Activated CD4-positive, alpha-beta T cell treated with anti-CD3 and anti-CD28 coated beads for 24 hours (primary cell): ENCODE results near the gene EFNA5.

ENCODE experiments used
- DNase-seq, 2 donors: peaks; one replicate each; pipeline ENCODE4 v3.0.0-alpha.2; 2020; ENCODE audit warnings: low read depth in 2 of 2

Gene EFNA5

GRCh38 chr5:107487056-107487542 lies 183.6 kb downstream of the EFNA5 start:
- DNase-seq = no peak

- peak; percentile 6 to 33 for DNase-seq
Measured at GRCh38 chr5:107486489-107486888, 184.2 kb downstream of the EFNA5 start.

- DNase-seq = no peak
Measured at GRCh38 chr5:107485184-107485583, 185.6 kb downstream of the EFNA5 start.

- DNase-seq = no peak
Measured at GRCh38 chr5:107484281-107484680, 186.5 kb downstream of the EFNA5 start.

- no peak for DNase-seq
Measured at GRCh38 chr5:107483231-107484024, 187.3 kb downstream of the EFNA5 start.

GRCh38 chr5:107478068-107478641 lies 192.6 kb downstream of the EFNA5 start:
- DNase-seq = no peak

GRCh38 chr5:107477492-107477891 lies 193.2 kb downstream of the EFNA5 start:
- no peak for DNase-seq

- no peak for DNase-seq
Measured at GRCh38 chr5:107476783-107477182, 194.0 kb downstream of the EFNA5 start.

- DNase-seq = no peak
Measured at GRCh38 chr5:107474716-107475489, 195.8 kb downstream of the EFNA5 start.

GRCh38 chr5:107474361-107474715 lies 196.4 kb downstream of the EFNA5 start:
- DNase-seq = no peak

- DNase-seq = no peak
Measured at GRCh38 chr5:107472620-107473064, 198.1 kb downstream of the EFNA5 start.

GRCh38 chr5:107470295-107470582 lies 200.5 kb downstream of the EFNA5 start:
- DNase-seq = no peak

- DNase-seq = no peak
Measured at GRCh38 chr5:107469485-107470294, 201.0 kb downstream of the EFNA5 start.

GRCh38 chr5:107469064-107469463 lies 201.7 kb downstream of the EFNA5 start:
- no peak for DNase-seq

- no peak for DNase-seq
Measured at GRCh38 chr5:107468276-107468675, 202.5 kb downstream of the EFNA5 start.

GRCh38 chr5:107467137-107467932 lies 203.4 kb downstream of the EFNA5 start:
- DNase-seq = no peak

GRCh38 chr5:107466233-107466769 lies 204.4 kb downstream of the EFNA5 start:
- DNase-seq = no peak

- DNase-seq = no peak
Measured at GRCh38 chr5:107464876-107465275, 205.9 kb downstream of the EFNA5 start.

- DNase-seq = no peak
Measured at GRCh38 chr5:107464416-107464815, 206.3 kb downstream of the EFNA5 start.

GRCh38 chr5:107463731-107464130 lies 207.0 kb downstream of the EFNA5 start:
- DNase-seq = no peak

- DNase-seq = no peak
Measured at GRCh38 chr5:107461770-107462169, 209.0 kb downstream of the EFNA5 start.
